Fibroblast of lung (primary cell): ENCODE data around the gene TNS1.

Source experiments
- CTCF ChIP-seq, 2 donors: IDR thresholded peaks in 1 of 2; conservative IDR thresholded peaks in 1 of 2; 1 replicate in 1 of 2; 2 replicates in 1 of 2; pipeline ENCODE4 v1.5.1; 2011 to 2012; ENCODE audit warnings: low read length in 2 of 2, control low read depth in 1 of 2, inconsistent platforms in 1 of 2, low read depth in 1 of 2, mild to moderate bottlenecking in 1 of 2
- EZH2 ChIP-seq: IDR thresholded peaks from 2 replicates; pipeline ENCODE4 v1.5.1; 2012; ENCODE audit warnings: low read length, control low read depth, mild to moderate bottlenecking; ENCODE audit errors: missing control alignments

GRCh38 chr2:218033590-218034496 lies 31.0 kb upstream of the TNS1 start:
- TF ChIP-seq CTCF (conservative IDR thresholded peaks at IDR 0.05 in 1 of 2, IDR thresholded peaks at IDR 0.05 in 1 of 2; ENCODE audit: low read depth in 1 of 2, low read length in 2 of 2) = no peak
- no peak for TF ChIP-seq EZH2
